GM20000 (cell line): Measurements from ENCODE around the gene RNF121.

ENCODE experiments used
- DNase-seq: peaks from one replicate; pipeline ENCODE4 v3.0.0; 2012; ENCODE audit warnings: low spot score
- TF ChIP-seq, protein P1 (sequence below): IDR thresholded peaks from 2 replicates; pipeline ENCODE4 v1.5.1; 2012; ENCODE audit warnings: mild to moderate bottlenecking, control low read depth; ENCODE audit errors: extremely low read depth, missing control alignments

RNF121 gene

DNA sequence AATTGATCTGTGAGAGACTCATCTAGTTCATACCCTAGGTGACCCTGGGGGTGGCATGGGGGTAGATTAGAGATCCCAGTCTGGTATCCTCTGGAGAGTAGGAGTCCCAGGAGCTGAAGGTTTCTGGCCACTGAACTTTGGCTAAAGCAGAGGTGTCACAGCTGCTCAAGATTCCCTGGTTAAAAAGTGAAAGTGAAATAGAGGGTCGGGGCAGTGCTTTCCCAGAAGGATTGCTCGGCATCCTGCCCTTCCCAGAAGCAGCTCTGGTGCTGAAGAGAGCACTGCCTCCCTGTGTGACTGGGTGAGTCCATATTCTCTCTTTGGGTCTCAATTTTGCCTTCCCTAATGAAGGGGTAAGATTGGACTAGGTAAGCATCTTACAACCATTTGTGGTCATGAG, 70.5 kb downstream of the RNF121 start:
- no peak for DNase-seq
- TF ChIP-seq, protein P1, sequence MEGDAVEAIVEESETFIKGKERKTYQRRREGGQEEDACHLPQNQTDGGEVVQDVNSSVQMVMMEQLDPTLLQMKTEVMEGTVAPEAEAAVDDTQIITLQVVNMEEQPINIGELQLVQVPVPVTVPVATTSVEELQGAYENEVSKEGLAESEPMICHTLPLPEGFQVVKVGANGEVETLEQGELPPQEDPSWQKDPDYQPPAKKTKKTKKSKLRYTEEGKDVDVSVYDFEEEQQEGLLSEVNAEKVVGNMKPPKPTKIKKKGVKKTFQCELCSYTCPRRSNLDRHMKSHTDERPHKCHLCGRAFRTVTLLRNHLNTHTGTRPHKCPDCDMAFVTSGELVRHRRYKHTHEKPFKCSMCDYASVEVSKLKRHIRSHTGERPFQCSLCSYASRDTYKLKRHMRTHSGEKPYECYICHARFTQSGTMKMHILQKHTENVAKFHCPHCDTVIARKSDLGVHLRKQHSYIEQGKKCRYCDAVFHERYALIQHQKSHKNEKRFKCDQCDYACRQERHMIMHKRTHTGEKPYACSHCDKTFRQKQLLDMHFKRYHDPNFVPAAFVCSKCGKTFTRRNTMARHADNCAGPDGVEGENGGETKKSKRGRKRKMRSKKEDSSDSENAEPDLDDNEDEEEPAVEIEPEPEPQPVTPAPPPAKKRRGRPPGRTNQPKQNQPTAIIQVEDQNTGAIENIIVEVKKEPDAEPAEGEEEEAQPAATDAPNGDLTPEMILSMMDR = no peak

DNA sequence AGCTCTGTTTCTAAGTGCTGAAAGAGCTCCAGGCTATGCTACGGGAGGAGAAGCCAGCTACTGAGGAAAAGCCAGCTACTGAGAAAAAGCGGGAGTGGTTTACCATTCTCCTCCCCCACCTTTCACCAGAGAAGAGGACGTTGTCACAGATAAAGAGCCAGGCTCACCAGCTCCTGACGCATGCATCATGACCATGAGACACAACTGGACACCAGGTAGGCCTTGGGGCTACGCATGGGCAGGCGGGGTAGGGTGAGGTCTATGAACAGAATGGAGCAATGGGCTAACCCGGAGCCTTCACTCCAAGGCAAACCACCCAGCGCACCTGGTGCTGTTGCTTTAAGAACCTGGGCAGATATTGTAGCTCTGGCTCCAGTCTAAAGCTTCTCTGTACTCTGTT, 71.0 kb downstream of the RNF121 start:
- TF ChIP-seq, protein P1 = no peak
- DNase-seq = no peak

DNA sequence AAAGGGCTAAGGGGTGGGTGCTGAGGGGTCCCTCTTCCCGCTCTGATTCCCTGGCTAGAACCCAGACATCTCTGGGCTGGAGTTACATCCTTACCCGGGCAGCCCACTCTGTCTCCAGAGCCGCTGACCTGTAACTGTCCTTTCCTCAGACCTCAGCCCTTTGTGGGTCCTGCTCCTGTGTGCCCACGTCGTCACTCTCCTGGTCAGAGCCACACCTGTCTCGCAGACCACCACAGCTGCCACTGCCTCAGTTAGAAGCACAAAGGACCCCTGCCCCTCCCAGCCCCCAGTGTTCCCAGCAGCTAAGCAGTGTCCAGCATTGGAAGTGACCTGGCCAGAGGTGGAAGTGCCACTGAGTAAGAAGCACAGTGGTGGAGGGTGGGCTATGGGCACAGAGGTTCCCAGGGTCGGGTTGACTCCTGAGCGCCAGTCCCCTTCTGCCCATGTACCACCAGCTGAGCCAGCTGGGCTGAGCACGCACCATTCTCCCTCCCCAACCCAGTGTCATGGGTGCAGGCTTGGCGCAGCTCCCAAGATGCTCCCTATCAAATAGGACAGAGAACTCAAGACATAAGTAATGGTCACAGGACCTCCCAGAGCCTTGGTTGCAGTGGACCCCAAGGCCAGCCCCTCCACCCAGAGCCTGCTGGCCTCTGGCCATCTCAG, 71.5 kb downstream of the RNF121 start:
- TF ChIP-seq, protein P1 = no peak
- DNase-seq = no peak

DNA sequence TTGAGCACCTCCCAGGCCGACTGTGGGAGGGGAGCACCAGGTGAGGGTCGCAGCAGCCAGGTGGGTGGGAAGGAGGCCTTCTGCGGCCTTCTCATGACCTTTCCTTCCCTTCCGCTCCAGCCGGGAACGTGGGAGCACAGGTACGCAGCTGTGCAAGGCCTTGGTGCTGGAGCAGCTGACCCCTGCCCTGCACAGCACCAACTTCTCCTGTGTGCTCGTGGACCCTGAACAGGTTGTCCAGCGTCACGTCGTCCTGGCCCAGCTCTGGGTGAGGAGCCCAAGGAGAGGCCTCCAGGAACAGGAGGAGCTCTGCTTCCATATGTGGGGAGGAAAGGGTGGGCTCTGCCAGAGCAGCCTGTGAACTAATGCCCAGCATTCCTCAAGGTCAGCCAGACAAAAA, 72.4 kb downstream of the RNF121 start:
- TF ChIP-seq, protein P1 = no peak
- no peak for DNase-seq

DNA sequence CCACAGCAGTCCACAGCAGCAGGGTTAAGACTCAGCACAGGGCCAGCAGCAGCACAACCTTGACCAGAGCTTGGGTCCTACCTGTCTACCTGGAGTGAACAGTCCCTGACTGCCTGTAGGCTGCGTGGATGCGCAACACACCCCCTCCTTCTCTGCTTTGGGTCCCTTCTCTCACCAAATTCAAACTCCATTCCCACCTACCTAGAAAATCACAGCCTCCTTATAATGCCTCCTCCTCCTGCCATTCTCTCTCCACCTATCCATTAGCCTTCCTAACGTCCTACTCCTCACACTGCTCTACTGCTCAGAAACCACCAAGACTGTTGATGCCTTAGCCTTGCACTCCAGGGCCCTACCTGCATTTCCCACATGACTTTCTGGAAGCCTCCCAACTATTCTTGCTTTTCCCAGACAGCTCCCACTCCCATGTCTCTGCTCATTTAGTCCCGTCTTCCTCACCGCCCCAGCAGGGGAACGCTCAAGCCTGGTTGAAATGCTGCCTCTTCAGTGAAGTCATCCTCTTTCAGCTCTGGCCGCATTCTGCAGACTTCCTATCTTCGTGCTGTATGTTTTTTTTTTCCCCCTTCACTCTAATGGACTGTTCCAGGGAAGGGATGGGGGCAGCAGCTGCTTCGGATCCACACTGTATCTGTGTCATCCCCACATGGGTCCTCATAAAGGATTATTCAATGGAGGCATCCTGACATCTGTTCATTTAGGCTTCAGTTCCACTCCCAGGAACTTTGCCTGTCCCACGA, 73.2 kb downstream of the RNF121 start:
- TF ChIP-seq, protein P1 = no peak
- DNase-seq = no peak

DNA sequence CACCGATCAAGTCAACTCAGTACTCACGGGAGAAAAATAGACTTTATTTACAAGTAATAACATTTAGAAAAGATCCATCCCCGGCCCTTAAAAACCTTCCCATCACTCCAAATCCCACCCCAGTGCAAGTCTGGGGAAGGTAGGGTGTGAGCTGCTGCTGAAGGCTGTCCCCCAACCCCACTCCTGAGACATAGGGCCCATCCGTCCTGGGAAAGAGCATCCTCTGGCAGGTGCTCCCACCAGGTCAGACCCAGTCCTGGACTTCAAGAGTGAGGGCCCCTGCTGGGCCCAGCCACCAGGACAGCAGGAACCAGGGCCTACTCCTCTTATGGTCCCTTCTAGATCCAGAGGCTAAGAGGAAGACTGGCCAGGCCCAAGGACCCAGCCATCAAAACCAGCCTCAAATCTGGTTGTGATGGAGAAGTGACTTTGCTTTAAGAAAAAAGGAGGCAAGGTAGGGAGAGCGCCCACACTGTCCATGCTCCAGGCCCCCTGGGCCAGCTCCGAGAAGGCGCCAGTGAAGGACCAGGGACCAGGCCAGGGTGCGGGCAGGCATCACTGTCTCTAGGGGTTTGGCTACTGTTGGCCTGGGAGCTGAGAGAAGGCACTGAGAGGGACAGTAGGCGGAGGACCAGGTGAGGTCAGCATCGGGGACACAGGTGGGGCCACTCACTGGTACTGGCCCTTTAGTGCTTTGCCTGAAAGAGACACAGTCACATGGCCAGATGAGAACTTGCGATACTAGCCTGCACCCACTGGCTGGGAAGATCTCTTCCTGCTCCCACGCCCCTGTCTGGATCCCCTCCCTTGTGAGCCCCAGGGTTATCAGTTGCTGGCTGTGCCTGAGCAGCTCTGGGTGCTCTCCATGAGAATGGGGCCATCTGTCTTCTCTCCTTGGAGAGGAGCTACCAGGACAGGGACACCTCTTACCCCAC, 74.3 kb downstream of the RNF121 start:
- no peak for DNase-seq
- TF ChIP-seq, protein P1 = no peak
